Effector memory CD8-positive, alpha-beta T cell (primary cell): ENCODE data around the gene CDH4.
A peak's percentile ranks its signal among the peaks of the same experiment; 100 is the strongest.

Experiments used
- ATAC-seq: fragments of 150-1000 bp; cut with Tn5 transposase; replicated peaks from 2 replicates; pipeline ENCODE4 v1.10.0; 2021; ENCODE audit warnings: mild to moderate bottlenecking, moderate library complexity
- DNase-seq, 3 experiments: peaks; one replicate each; pipeline ENCODE4 v3.0.0; 2021
- H3K27ac Mint-ChIP-seq, 2 donors: one replicate each; pipeline ENCODE4 v1.8.0; 2022; ENCODE audit warnings: mild to moderate bottlenecking in 2 of 2, mixed read lengths in 2 of 2, moderate library complexity in 2 of 2
- H3K27me3 Mint-ChIP-seq, 2 donors: one replicate each; pipeline ENCODE4 v1.8.0; 2022; ENCODE audit warnings: mixed read lengths in 2 of 2
- H3K36me3 Mint-ChIP-seq: one replicate; pipeline ENCODE4 v1.8.0; 2022; ENCODE audit warnings: mild to moderate bottlenecking, moderate library complexity, mixed read lengths; ENCODE audit not compliant: insufficient read depth
- H3K4me1 Mint-ChIP-seq, 2 donors: one replicate each; pipeline ENCODE4 v1.8.0; 2022; ENCODE audit warnings: low read depth in 2 of 2, mixed read lengths in 2 of 2
- H3K4me3 Mint-ChIP-seq, 2 donors: one replicate each; pipeline ENCODE4 v1.8.0; 2022; ENCODE audit warnings: mild to moderate bottlenecking in 2 of 2, mixed read lengths in 2 of 2, moderate library complexity in 2 of 2
- H3K9me3 Mint-ChIP-seq, 2 donors: one replicate each; pipeline ENCODE4 v1.8.0; 2022; ENCODE audit warnings: mixed read lengths in 2 of 2

The CDH4 gene

DNA sequence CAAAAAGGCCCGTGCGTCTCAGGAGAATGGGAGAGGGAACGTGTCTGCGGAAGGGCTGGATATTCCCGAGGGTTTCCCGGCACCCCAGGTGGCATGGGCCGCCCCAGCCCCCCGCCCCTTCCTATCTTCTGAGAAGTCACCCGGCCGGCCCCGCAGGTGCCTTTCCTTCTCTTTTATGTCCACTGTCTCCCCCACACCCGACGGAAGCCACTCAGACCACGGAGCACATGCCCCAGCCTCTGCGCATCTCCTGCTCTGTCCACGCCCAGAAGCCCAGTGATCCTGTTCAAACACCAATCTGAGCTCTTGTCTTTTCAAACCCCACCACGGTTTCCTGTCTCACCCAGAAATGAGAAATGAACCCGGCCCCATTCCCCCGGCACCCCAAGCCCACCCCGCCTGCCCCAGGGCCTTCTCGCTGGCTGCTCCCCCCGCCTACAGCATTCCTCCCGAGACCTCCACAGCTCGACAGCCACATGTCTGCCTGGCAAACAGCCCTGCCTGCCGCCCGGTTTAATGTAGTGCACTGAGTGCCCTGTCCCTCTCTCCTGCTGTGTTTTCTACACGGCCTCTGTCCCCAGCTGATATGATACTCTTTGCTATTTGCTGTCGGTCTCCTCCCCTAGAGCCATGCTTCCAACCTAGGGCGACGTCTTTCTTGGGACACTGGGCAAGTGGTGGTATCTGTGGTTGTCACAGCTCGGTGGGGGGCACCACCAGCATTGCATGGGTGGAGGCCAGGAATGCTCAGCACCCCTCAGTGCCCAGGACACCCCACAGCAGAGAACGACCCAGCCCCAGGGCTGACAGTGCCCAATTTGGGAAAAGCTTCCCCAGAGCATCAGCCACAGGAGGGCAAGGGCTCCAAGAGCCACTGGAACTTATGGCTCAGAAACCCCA, 630.9 kb downstream of the CDH4 start:
- ATAC-seq (no peak), DNase-seq (no peak)
- Mint-ChIP-seq H3K36me3 (no peaks in the 10 kb centered on the region), H3K4me1 (peaks cover 0 to 6% of the 10 kb centered on the region in 2 donors), H3K4me3 (no peak overlapping the region), H3K27ac (no peak overlapping the region), H3K9me3 (no peaks in the 10 kb centered on the region), H3K27me3 (peaks cover 19 to 36% of the 10 kb centered on the region in 2 donors)

DNA sequence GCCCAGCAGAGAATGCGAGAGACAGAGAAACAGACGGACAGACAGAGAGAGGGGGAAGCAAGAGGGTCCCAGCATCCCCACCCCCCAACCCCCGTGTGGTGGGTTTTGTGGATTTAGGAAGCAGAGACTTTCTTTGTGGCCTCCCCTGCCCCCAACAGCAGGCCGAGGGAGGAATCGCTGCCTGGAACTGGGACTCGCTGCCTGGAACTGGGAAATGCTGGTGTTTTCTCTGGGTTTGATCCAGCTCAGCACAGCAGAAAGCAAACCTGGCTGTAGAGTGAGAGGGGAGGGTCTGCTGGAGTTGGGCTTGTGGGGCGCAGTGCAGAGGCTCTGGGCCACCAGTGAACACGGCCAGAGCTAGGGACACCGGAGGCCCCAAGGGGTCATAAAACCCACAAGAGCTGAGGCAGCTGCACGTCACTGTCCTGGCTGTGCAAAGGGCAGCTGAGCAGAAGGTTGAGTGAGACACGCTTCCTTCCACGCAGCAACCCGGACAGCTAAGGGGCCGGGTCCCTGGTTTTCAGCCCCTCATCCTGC, 631.9 kb downstream of the CDH4 start:
- Mint-ChIP-seq H3K4me1 (peaks cover 0 to 6% of the 10 kb centered on the region in 2 donors), H3K36me3 (no peaks in the 10 kb centered on the region), H3K27me3 (peaks cover 19 to 37% of the 10 kb centered on the region in 2 donors), H3K4me3 (no peak overlapping the region), H3K9me3 (no peaks in the 10 kb centered on the region), H3K27ac (no peak overlapping the region)
- no peak for ATAC-seq
- no peak for DNase-seq

- no peak overlapping the region for H3K27ac Mint-ChIP-seq
Observed at GRCh38 chr20:61884571-61885389, 632.7 kb downstream of the CDH4 start.

GRCh38 chr20:61885759-61886715, 634.0 kb downstream of the CDH4 start:
- DNase-seq (no peak), ATAC-seq (no peak)
- H3K36me3 Mint-ChIP-seq, result no peaks in the 10 kb centered on the region
- peaks cover 9 to 15% of the 10 kb centered on the region in 2 donors for H3K9me3 Mint-ChIP-seq
- no peak overlapping the region for H3K27ac Mint-ChIP-seq
- H3K27me3 Mint-ChIP-seq, result peaks cover 38 to 54% of the 10 kb centered on the region in 2 donors
- no peak overlapping the region for H3K4me3 Mint-ChIP-seq
- H3K4me1 Mint-ChIP-seq, result peaks cover 0 to 8% of the 10 kb centered on the region in 2 donors

More at GRCh38 chr20:61884571-61885389, 632.7 kb downstream of the CDH4 start:
- ATAC-seq (no peak), DNase-seq (no peak)
- H3K9me3 Mint-ChIP-seq, result peaks cover 4 to 8% of the 10 kb centered on the region in 2 donors
- no peak overlapping the region for H3K4me3 Mint-ChIP-seq
- H3K4me1 Mint-ChIP-seq, result peaks cover 0 to 6% of the 10 kb centered on the region in 2 donors
- H3K36me3 Mint-ChIP-seq, result no peaks in the 10 kb centered on the region
- H3K27me3 Mint-ChIP-seq, result peaks cover 27 to 46% of the 10 kb centered on the region in 2 donors

GRCh38 chr20:61886721-61887595, 634.9 kb downstream of the CDH4 start:
- H3K27ac Mint-ChIP-seq, result no peak overlapping the region
- ATAC-seq (no peak), DNase-seq (peak in 2 of 3 experiments; percentile 5 to 10)
- peaks cover 9 to 15% of the 10 kb centered on the region in 2 donors for H3K9me3 Mint-ChIP-seq
- peaks cover 38 to 54% of the 10 kb centered on the region in 2 donors for H3K27me3 Mint-ChIP-seq
- H3K4me1 Mint-ChIP-seq, result peaks cover 0 to 8% of the 10 kb centered on the region in 2 donors
- H3K4me3 Mint-ChIP-seq, result no peak overlapping the region
- H3K36me3 Mint-ChIP-seq, result no peaks in the 10 kb centered on the region

DNA sequence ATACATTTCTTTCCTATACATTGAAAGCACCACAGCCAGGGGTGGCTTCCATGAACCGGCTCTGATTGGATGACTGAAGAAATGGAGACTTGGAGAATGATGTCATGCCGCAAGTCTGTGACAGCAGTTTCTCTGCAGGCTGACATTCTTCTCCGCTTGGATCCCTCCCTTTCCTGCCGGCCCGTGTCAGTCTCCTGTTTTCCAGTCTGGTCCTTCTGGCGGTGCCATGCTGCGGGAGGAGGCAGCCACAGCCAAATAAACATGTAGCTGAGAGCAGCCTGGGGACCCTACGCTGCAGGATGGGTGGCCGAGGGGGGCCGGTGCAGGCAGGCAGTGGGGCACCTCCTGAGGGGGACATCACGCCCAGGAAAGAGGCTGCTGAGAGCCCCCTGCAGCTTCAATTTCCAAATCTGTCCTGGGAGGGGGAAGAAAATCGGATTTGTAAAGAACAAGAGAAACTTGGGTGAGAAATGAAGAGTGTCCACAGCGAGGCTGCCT, 635.6 kb downstream of the CDH4 start:
- DNase-seq, result no peak
- ATAC-seq, result no peak
- Mint-ChIP-seq H3K4me1 (peaks cover 0 to 8% of the 10 kb centered on the region in 2 donors), H3K27ac (no peak overlapping the region), H3K27me3 (peaks cover 43 to 58% of the 10 kb centered on the region in 2 donors), H3K4me3 (no peak overlapping the region), H3K9me3 (peaks cover 9 to 15% of the 10 kb centered on the region in 2 donors), H3K36me3 (no peaks in the 10 kb centered on the region)

DNA sequence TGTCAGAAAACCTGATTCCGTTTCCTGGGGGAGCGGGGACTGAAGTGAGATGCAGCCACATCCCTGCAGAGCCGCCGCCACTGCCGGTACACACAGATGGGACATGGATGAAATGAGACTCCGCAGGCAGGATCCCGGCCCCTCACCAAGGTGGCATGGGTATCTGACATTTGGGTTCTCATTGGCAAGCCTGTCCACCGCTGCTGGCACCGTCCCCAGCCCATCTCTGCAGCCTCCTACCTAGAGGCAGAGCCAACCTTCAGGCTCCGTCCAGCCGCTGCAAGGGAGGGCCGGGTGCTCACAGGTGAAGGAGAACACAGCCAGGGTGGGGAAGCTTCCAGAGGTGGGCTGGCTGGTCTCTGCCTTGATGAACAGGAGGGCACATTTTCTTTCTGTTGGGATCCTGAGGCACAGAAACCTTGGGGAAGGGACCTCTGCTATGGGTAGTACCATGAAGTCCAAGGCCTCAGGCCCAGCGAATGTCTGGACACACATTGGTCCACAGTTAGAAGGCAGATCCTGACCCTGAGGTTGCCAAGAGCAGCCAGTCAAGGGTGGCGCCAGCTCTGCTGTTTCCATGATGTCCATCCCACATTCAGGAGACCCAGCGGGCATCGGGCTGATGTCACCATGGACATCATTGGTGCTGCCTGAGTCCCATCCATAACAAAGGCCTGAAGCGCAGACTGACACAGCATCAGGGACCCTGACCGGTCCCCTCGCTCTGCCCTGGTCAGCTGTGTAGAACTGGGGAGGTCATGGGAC, 636.2 kb downstream of the CDH4 start:
- peaks cover 39 to 51% of the 10 kb centered on the region in 2 donors for H3K27me3 Mint-ChIP-seq

DNA sequence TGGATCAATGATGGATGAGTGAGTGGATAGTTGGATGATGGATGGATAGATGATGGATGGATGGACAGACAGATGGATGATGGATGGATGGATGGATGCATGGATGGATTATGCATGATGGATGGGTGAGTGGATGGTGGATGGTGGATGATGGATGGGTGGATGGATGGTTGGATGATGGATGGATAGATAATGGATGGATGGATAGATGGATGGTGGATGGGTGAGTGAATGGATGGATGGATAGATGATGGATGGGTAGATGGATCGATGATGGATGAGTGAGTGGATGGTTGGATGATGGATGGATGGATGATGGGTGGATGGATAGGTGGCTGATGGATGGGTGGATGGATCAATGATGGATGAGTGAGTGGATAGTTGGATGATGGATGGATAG, 637.6 kb downstream of the CDH4 start:
- no peak for ATAC-seq

More for the DNA sequence above, 636.2 kb downstream of the CDH4 start:
- Mint-ChIP-seq H3K9me3 (peaks cover 9 to 15% of the 10 kb centered on the region in 2 donors), H3K4me1 (peaks cover 0 to 5% of the 10 kb centered on the region in 2 donors), H3K4me3 (no peak overlapping the region), H3K27ac (no peak overlapping the region), H3K36me3 (no peaks in the 10 kb centered on the region)
- no peak for ATAC-seq
- no peak for DNase-seq

DNA sequence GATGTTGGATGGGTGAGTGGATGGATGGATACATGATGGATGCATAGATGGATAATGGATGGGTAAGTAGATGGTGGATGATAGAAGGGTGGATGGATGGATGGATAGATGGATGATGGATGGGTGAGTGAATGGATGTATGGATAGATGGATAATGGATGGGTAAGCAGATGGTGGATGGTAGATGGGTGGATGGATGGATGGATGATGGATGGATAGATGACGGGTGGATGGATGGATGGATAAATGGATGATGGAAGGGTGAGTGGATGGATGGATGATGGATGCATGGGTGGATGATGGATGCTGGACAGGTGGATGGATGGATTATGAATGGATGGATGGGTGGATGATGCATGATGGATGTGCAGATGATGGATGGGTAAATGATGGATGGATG, 638.1 kb downstream of the CDH4 start:
- Mint-ChIP-seq H3K27ac (no peak overlapping the region), H3K4me1 (peaks cover 0 to 4% of the 10 kb centered on the region in 2 donors), H3K4me3 (no peak overlapping the region), H3K36me3 (no peaks in the 10 kb centered on the region), H3K9me3 (peaks cover 9 to 15% of the 10 kb centered on the region in 2 donors), H3K27me3 (peaks cover 26 to 36% of the 10 kb centered on the region in 2 donors)
- no peak for ATAC-seq
- no peak for DNase-seq

More for the DNA sequence above, 637.6 kb downstream of the CDH4 start:
- peaks cover 29 to 40% of the 10 kb centered on the region in 2 donors for H3K27me3 Mint-ChIP-seq
- H3K4me3 Mint-ChIP-seq, result no peak overlapping the region
- DNase-seq, result no peak
- H3K9me3 Mint-ChIP-seq, result peaks cover 9 to 15% of the 10 kb centered on the region in 2 donors
- peaks cover 0 to 4% of the 10 kb centered on the region in 2 donors for H3K4me1 Mint-ChIP-seq
- H3K27ac Mint-ChIP-seq, result no peak overlapping the region
- no peaks in the 10 kb centered on the region for H3K36me3 Mint-ChIP-seq

DNA sequence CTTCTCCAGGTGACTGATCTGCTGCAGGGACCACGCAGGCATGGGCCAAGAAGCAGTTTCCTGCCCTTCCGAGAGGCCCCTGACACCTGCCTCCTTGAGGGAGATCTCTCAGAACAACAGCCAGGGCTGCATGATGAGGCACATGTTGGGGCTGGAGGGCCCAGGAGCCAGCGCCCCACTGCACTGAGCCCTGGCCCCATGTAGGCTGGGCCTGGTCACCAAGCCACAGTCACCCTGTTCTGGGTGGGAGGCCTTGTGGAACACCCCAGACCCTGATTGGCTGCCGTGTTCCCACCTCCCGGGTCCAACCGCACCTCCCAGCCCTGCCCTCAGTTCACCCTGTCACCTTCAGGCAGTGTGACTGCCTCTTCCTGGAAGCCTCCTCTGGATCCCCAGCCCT, 639.4 kb downstream of the CDH4 start:
- H3K4me3 Mint-ChIP-seq, result no peak overlapping the region
- H3K27me3 Mint-ChIP-seq, result peaks cover 29 to 38% of the 10 kb centered on the region in 2 donors
- H3K36me3 Mint-ChIP-seq, result no peaks in the 10 kb centered on the region
- no peak overlapping the region for H3K27ac Mint-ChIP-seq
- DNase-seq, result no peak
- ATAC-seq, result no peak
- peaks cover 9 to 15% of the 10 kb centered on the region in 2 donors for H3K9me3 Mint-ChIP-seq
- peaks cover 0 to 9% of the 10 kb centered on the region in 2 donors for H3K4me1 Mint-ChIP-seq
